ENCODE results near the gene MVB12A. TPM values are rescaled to one million over a fixed set of nuclear protein-coding genes. Genes with fewer than 3 reads are reported as not detected.

The MVB12A gene
- total RNA-seq, 2 experiments from 2014 or later: 34.1 to 40.3 TPM

- POLR2A ChIA-PET: no interaction called here
- H3K4me3 Mint-ChIP-seq: no peak overlapping the region
Observed at GRCh38 chr19:17436874-17437267, 17.0 kb downstream of the MVB12A start.

GRCh38 chr19:17441241-17442021 is 21.6 kb downstream of the MVB12A start:
- H3K27ac Mint-ChIP-seq: no peak overlapping the region
- H3K36me3 Mint-ChIP-seq: no peaks in the 10 kb centered on the region
- ATAC-seq (ENCODE audit: low read depth) (peak; percentile 67), DNase-seq (no peak)
- no peaks in the 10 kb centered on the region for H3K9me3 Mint-ChIP-seq
- POLR2A ChIA-PET: interaction anchor here (0.7 kb wide), 1 partner anchor 171 kb away, joined by 3 read pairs; no protein-coding TSS in a partner anchor
- H3K27me3 Mint-ChIP-seq: no peaks in the 10 kb centered on the region
- no peak overlapping the region for H3K4me3 Mint-ChIP-seq
- no peaks in the 10 kb centered on the region for H3K4me1 Mint-ChIP-seq

More at GRCh38 chr19:17436874-17437267, 17.0 kb downstream of the MVB12A start:
- no peaks in the 10 kb centered on the region for H3K27me3 Mint-ChIP-seq
- H3K4me1 Mint-ChIP-seq: no peaks in the 10 kb centered on the region
- no peak overlapping the region for H3K27ac Mint-ChIP-seq
- H3K36me3 Mint-ChIP-seq: no peaks in the 10 kb centered on the region
- DNase-seq (no peak), ATAC-seq (ENCODE audit: low read depth) (no peak)
- H3K9me3 Mint-ChIP-seq: no peaks in the 10 kb centered on the region

DNA sequence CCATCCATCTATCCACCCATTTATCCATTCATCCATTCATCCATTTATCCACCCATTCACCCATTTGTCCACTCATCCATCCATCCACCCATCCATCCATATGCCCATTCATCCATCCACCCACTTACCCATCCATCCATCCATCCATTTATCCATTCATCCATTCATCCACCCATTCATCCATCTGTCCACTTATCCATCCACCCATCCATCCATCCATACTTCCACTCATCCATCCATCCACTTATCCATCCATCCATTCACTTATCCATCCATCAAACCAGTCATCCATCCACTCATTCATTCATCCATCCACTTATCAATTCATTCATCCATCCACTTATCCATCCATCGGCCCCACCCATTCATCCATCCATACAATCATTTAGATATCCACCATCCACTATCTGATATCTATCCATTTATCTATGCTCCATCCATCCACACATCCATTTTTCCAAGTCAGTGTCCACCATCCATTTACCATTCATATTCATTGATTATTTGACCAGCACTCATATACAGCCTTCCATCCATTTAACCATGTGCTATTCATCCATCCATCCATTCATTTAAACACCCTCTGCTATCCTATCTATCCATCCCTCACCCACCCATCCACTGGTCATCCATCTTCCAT is 25.8 kb downstream of the MVB12A start:
- no peaks in the 10 kb centered on the region for H3K36me3 Mint-ChIP-seq
- POLR2A ChIA-PET: interaction anchor here (0.6 kb wide), 1 partner anchor 1182 kb away, joined by 3 read pairs; no protein-coding TSS in a partner anchor
- no peaks in the 10 kb centered on the region for H3K9me3 Mint-ChIP-seq
- no peak overlapping the region for H3K4me3 Mint-ChIP-seq
- ATAC-seq (ENCODE audit: low read depth) (no peak), DNase-seq (no peak)
- peaks cover 12% of the 10 kb centered on the region for H3K4me1 Mint-ChIP-seq
- H3K27me3 Mint-ChIP-seq: peaks cover 22% of the 10 kb centered on the region
- H3K27ac Mint-ChIP-seq: no peak overlapping the region

- Mint-ChIP-seq H3K4me3 (peak overlapping the region; percentile 25), H3K27me3 (peaks cover 22% of the 10 kb centered on the region), H3K9me3 (no peaks in the 10 kb centered on the region), H3K27ac (no peak overlapping the region), H3K36me3 (no peaks in the 10 kb centered on the region), H3K4me1 (peaks cover 13% of the 10 kb centered on the region)
- DNase-seq: no peak
- ATAC-seq (ENCODE audit: low read depth): no peak
- POLR2A ChIA-PET: no interaction called here
Observed at GRCh38 chr19:17447704-17448130, 27.9 kb downstream of the MVB12A start.

GRCh38 chr19:17448131-17448967 is 28.5 kb downstream of the MVB12A start, which contains the start of gene TMEM221:
TSS of gene TMEM221 (minus strand) at chr19:17448668. CDS start at chr19:17448462, 206 bp downstream.
- Mint-ChIP-seq H3K36me3 (no peaks in the 10 kb centered on the region), H3K4me1 (peaks cover 13% of the 10 kb centered on the region), H3K4me3 (peak within 1 kb of the TSS; percentile 51), H3K27me3 (peaks cover 23% of the 10 kb centered on the region), H3K9me3 (no peaks in the 10 kb centered on the region), H3K27ac (no peak within 1 kb of the TSS)
- ATAC-seq (ENCODE audit: low read depth) (peak; percentile 73), DNase-seq (peak; percentile 71)
- POLR2A ChIA-PET: no interaction called here

- H3K4me3 Mint-ChIP-seq: no peak overlapping the region
- DNase-seq (no peak), ATAC-seq (ENCODE audit: low read depth) (peak; percentile 27)
- no peaks in the 10 kb centered on the region for H3K36me3 Mint-ChIP-seq
- peaks cover 39% of the 10 kb centered on the region for H3K27me3 Mint-ChIP-seq
- POLR2A ChIA-PET: no interaction called here
- no peaks in the 10 kb centered on the region for H3K9me3 Mint-ChIP-seq
- H3K27ac Mint-ChIP-seq: no peak overlapping the region
- H3K4me1 Mint-ChIP-seq: peaks cover 13% of the 10 kb centered on the region
Observed at GRCh38 chr19:17450264-17451075, 30.6 kb downstream of the MVB12A start.

- no peak for ATAC-seq (ENCODE audit: low read depth)
- no peak for DNase-seq
- Mint-ChIP-seq H3K36me3 (no peaks in the 10 kb centered on the region), H3K4me3 (no peak overlapping the region), H3K27ac (no peak overlapping the region), H3K27me3 (peaks cover 47% of the 10 kb centered on the region), H3K9me3 (no peaks in the 10 kb centered on the region), H3K4me1 (peaks cover 13% of the 10 kb centered on the region)
- POLR2A ChIA-PET: no interaction called here
Observed at GRCh38 chr19:17451820-17452219, 32.0 kb downstream of the MVB12A start.

DNA sequence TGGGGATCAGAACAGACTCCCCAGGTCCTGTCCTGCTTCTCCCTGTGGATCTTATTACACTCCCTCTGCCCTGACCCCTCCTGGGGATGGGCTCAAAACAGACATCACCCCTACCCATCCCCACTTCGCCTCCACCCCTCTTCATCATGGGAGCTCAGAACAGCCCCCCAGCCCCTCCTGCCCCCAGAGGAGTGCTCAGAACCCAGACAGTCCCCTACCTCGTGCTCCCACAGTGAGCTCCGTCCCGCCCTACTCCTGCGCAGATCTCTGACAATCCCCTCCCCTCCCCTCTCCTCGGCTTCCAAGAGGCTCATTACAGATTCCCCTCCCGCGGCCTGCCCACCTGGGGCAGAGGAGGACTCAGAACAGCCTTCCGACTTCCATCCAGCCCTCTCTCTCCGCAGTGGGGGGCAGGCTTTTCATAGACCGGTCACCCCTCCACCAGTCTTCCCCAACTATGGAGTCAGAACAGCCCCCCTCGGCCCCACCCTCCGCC is 34.8 kb downstream of the MVB12A start:
- H3K4me1 Mint-ChIP-seq: peaks cover 11% of the 10 kb centered on the region
- DNase-seq (no peak), ATAC-seq (ENCODE audit: low read depth) (no peak)
- no peaks in the 10 kb centered on the region for H3K9me3 Mint-ChIP-seq
- POLR2A ChIA-PET: no interaction called here
- no peak overlapping the region for H3K4me3 Mint-ChIP-seq
- H3K27ac Mint-ChIP-seq: no peak overlapping the region
- peaks cover 45% of the 10 kb centered on the region for H3K27me3 Mint-ChIP-seq
- no peaks in the 10 kb centered on the region for H3K36me3 Mint-ChIP-seq

- Mint-ChIP-seq H3K4me1 (peaks cover 3% of the 10 kb centered on the region), H3K4me3 (no peak overlapping the region), H3K27ac (no peak overlapping the region), H3K27me3 (peaks cover 37% of the 10 kb centered on the region), H3K9me3 (no peaks in the 10 kb centered on the region), H3K36me3 (no peaks in the 10 kb centered on the region)
- DNase-seq (no peak), ATAC-seq (ENCODE audit: low read depth) (no peak)
- POLR2A ChIA-PET: no interaction called here
Observed at GRCh38 chr19:17455308-17456123, 35.7 kb downstream of the MVB12A start.

GRCh38 chr19:17456127-17456526 is 36.3 kb downstream of the MVB12A start:
- no peak for ATAC-seq (ENCODE audit: low read depth)
- H3K27ac Mint-ChIP-seq: no peak overlapping the region
- peaks cover 37% of the 10 kb centered on the region for H3K27me3 Mint-ChIP-seq
- no peak overlapping the region for H3K4me3 Mint-ChIP-seq
- no peak for DNase-seq
- no peaks in the 10 kb centered on the region for H3K4me1 Mint-ChIP-seq
- no peaks in the 10 kb centered on the region for H3K9me3 Mint-ChIP-seq
- POLR2A ChIA-PET: no interaction called here
- no peaks in the 10 kb centered on the region for H3K36me3 Mint-ChIP-seq

DNA sequence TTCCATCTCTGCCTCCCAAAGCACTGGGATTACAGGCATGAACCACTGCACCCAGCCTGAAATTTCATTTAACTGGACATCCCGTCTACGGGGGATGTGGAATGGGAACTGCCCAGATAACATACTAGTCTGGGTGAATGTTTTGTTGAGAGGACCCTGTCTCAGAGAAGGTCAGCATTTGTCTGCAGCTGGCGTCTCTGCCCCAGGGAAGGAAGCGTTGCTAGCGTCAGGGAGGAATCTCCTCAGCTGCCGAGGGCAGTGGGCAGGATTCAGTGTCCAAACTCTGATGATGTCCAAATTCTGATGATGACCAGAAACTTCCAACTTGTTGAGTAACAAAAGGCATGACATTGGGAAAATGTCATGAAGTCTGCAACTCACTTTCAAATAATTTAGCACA is 37.8 kb downstream of the MVB12A start:
- H3K27ac Mint-ChIP-seq: no peak overlapping the region
- POLR2A ChIA-PET: no interaction called here

GRCh38 chr19:17458970-17459369 is 39.1 kb downstream of the MVB12A start:
- no peak for ATAC-seq (ENCODE audit: low read depth)
- POLR2A ChIA-PET: no interaction called here
- Mint-ChIP-seq H3K27ac (no peak overlapping the region), H3K4me3 (no peak overlapping the region), H3K4me1 (no peaks in the 10 kb centered on the region), H3K9me3 (no peaks in the 10 kb centered on the region), H3K27me3 (peaks cover 30% of the 10 kb centered on the region), H3K36me3 (no peaks in the 10 kb centered on the region)
- no peak for DNase-seq

More for the DNA sequence above, 37.8 kb downstream of the MVB12A start:
- Mint-ChIP-seq H3K27me3 (peaks cover 37% of the 10 kb centered on the region), H3K36me3 (no peaks in the 10 kb centered on the region), H3K9me3 (no peaks in the 10 kb centered on the region), H3K4me3 (no peak overlapping the region), H3K4me1 (no peaks in the 10 kb centered on the region)
- ATAC-seq (ENCODE audit: low read depth): no peak
- no peak for DNase-seq
